ENCODE data around the gene SLMAP.

SLMAP gene

GRCh38 chr3:57892423-57892822, 136.3 kb downstream of the SLMAP start:
- DNase-seq (ENCODE audit: low read depth, low spot score), result no peak

- DNase-seq (ENCODE audit: low read depth, low spot score), result no peak
These were observed 137.0 kb downstream of the SLMAP start for GRCh38 chr3:57893156-57893555.

DNA sequence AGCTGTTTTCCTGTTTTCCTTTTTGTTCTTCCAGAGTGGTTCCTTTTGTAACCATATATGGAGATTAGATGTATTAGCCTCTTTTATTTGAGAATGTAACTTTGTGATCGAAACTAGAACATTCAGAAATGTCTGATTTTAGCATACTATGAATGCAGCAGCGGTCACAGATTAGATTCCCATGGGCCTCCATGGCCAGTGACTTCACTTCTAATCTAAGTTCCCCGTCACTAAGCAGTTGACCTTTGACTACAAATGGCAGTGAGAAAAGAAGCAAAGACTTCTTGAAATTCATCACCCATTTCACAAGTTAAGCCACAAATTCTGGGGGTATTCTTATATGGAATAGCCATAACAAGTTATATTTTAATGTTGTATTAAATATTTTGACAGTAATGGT, 137.6 kb downstream of the SLMAP start:
- DNase-seq (ENCODE audit: low read depth, low spot score), result no peak

GRCh38 chr3:57896031-57896430, 139.9 kb downstream of the SLMAP start:
- DNase-seq (ENCODE audit: low read depth, low spot score), result no peak

DNA sequence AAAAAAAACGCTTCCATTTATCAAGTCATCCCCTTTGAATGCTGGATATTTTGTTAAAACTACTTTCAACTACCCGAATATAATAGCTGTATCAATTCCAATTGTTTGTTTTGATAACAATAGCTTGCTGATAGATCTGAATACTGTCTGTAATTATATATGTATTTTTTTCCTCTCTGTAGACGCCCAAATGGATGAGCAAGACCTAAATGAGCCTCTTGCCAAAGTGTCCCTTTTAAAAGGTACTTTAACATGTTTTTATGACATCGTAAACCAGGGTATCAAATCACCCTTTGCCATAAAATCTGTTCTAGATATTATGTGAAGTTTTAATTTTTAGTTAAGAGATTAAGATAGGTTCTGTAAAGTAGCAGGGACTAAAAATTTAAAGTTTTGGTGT, 140.6 kb downstream of the SLMAP start:
- DNase-seq (ENCODE audit: low read depth, low spot score), result no peak

DNA sequence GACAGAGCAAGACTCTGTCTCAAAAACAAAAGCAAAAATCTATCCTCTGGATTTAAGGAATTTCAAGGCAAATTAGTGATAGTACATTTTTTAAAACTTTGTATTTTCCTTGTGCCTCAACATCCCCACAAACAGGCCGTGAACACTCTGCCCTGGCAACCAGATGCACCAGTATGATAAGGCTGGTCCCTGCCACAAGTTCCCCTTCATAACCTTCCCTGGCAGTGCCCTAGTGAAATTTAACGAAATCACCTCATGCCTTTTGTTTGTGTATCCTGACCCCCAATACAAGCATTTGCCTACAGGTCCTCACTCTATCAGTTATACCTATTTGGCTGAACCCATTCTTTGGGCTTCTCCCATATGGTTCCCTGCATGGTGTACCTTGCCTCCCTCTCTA, 144.7 kb downstream of the SLMAP start:
- no peak for DNase-seq (ENCODE audit: low read depth, low spot score)

DNA sequence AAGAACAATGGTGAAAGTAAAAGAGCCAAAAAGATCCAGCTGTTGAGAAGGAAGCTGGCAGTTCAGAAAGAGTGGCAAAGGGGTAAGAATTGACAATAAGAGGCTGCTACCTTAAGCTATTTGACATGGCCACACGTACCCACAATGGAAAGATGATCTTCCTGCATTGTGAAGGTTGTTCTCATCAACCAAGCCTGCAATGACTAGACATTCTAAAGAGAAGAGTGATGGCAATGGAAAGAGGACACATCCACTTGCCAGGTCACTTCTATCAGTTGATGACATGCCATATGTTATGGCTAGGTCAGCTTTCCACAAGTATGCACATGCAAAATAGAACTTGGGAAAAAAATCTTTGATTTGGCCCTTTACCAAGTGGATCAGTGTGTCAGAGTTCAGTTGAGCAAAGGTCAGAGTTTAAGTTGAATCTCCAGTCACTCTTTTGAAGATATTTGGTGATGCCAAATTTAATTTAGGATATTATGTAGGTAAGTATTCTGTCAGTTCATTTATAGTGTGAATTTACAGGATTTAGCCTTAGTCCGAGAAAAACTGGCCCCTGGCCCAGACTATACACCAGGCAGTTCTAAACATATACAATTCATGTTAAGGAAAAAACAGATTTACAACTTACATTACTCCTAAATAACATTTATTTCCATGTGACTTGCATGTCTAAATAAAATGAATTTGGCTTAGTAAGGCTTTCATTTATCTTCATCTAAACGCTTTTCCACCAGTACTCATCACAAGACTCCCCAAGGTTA, 147.2 kb downstream of the SLMAP start:
- DNase-seq (ENCODE audit: low read depth, low spot score), result no peak

GRCh38 chr3:57910990-57911389, 154.9 kb downstream of the SLMAP start:
- DNase-seq (ENCODE audit: low read depth, low spot score), result no peak

GRCh38 chr3:57911593-57911992, 155.5 kb downstream of the SLMAP start:
- no peak for DNase-seq (ENCODE audit: low read depth, low spot score)

DNA sequence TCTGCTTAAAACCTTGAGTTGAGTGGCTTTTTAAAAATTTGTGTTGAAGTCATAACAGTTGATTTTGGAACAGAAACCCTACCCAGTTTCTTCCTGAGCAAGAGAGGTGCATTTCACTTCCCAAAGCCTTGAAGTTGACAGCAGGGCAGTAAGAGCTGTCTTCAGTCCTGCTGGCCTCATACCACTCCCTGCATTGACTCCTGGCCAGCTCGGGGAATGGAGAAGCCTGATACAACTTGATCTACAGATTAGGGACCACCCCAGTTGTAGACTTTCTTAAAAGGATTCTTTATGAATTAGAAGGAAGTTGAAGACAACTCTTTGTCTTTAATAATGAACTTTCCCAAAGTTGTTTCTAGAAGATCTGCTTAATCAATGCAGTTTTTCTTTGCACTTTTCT, 161.5 kb downstream of the SLMAP start:
- no peak for DNase-seq (ENCODE audit: low read depth, low spot score)

GRCh38 chr3:57918123-57918837, 162.2 kb downstream of the SLMAP start:
- no peak for DNase-seq (ENCODE audit: low read depth, low spot score)

GRCh38 chr3:57919987-57920386, 163.9 kb downstream of the SLMAP start:
- no peak for DNase-seq (ENCODE audit: low read depth, low spot score)

DNA sequence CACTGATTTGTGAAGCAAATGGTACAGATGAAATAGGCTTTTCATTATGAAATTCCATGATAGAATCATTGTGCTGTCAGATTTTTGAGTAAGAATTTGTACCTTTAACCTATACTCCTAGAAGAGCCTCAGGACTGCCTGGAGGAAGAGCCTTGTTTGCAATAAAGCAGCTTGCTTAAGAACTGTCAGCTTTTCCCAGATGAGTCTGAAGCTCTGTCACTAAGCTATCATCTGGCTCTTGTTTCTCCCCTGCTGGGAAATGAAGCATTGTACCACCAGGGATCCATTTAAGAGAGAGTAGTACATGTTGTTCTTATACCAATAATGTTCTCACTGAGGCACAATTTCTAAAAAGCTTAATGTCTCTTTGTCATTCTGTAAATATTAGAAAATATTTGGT, 167.0 kb downstream of the SLMAP start:
- no peak for DNase-seq (ENCODE audit: low read depth, low spot score)

GRCh38 chr3:57923752-57924151, 167.6 kb downstream of the SLMAP start:
- no peak for DNase-seq (ENCODE audit: low read depth, low spot score)

DNA sequence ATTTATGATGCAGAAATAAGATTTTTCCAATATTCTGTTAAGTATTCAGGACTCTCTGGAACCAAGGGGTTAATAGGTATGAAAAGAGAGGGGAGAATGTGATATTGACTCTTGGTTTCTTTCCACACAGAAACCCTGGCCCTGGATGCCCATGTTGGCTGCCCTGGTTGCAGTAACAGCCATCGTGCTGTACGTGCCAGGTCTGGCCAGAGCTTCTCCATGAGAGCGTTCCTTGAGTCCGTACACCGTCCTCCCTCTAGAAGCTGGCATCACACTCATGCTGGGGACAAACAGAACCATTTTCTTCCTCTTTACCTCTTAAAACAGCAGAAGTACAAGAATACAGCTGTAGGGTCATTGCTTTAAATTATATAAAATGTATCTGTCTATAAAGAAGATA, 171.1 kb downstream of the SLMAP start:
- DNase-seq (ENCODE audit: low read depth, low spot score), result no peak

DNA sequence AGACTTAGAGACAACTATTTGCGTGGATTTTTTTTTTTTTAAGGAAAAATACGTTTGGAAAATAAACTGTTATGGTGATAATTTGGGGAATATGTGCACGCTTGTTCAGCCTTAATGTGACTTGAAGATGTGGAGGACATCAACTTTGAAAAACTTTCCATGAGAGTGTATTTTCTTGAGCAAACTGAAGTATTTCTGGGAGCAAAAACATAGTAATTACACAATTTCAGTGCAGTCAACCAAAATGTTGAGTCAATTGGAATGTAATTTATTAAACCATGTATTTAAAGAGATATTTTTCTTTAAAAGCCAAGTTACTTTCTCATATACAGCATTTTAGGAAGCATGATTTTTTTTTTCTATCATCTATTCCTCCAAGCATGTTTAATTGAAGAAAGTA, 171.8 kb downstream of the SLMAP start:
- no peak for DNase-seq (ENCODE audit: low read depth, low spot score)

DNA sequence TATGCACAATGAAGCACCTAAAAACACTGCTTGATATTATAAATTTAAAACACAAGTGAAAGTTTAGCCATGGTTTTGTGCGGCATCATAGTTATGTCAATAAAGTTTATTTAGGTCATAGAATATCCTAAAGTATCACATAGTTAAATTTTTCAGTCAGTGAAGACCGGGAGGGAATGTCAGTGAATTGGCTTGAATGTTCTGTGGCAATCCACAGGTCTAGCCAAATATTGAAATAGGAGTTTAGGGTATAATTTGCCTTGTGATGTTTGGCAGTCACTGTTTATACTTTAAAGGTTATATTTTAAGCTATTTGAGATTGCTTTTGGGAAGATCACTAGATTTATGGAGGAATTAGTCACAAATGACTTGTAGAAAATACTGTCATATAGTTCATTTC, 172.4 kb downstream of the SLMAP start:
- DNase-seq (ENCODE audit: low read depth, low spot score), result no peak

- no peak for DNase-seq (ENCODE audit: low read depth, low spot score)
These were observed 173.9 kb downstream of the SLMAP start for GRCh38 chr3:57929988-57930387.

GRCh38 chr3:57933602-57934001, 177.5 kb downstream of the SLMAP start:
- DNase-seq (ENCODE audit: low read depth, low spot score), result no peak

DNA sequence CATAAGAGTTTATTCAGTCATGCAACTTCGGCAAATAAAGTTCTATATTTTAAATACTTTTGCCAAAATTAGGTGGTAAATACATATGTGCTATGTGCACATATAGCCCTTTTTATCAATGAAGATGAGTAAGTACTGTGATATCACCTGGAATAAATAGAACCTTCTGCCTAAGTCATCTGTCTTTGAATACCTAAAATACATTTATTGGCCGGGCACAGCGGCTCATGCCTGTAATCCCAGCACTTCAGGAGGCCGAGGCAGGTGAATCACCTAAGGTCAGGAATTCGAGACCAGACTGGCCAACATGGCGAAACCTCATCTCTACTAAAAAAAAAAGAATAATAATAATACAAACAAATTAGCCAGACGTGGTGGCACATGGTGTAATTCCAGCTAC, 178.3 kb downstream of the SLMAP start:
- DNase-seq (ENCODE audit: low read depth, low spot score), result no peak

GRCh38 chr3:57935539-57935938, 179.4 kb downstream of the SLMAP start:
- no peak for DNase-seq (ENCODE audit: low read depth, low spot score)

- DNase-seq (ENCODE audit: low read depth, low spot score), result no peak
These were observed 181.0 kb downstream of the SLMAP start for GRCh38 chr3:57937092-57937491.

DNA sequence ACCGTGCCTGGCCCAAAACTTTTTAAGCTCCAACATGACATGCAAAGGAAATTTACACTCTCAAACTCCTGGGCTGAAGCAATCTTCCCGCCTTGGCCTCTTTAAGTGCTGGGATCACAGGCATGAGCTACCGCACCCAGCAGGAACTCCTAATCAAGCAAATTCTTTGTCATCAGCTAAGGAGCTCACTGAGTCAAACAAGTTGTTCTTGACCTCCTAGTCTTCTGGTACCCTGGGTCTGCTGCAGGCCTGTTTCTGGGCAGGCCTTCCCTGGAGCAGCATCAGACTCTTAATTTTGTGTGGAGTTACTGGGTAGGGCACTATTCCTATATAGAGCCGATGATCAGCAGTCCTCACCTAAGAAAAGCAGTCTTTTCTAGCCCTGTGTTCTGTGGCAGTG, 183.7 kb downstream of the SLMAP start:
- no peak for DNase-seq (ENCODE audit: low read depth, low spot score)

All from activated naive CD8-positive, alpha-beta T cell treated with anti-CD3 and anti-CD28 coated beads, Interleukin-2, amount 50 U/mL, for 16 hours (primary cell).